GM12865 (cell line): ENCODE results near the gene PRSS2.

Source experiments
- DNase-seq: peaks from one replicate; pipeline ENCODE4 v3.0.0; 2010; ENCODE audit warnings: low read depth
- H3K4me3 ChIP-seq: 2 replicates; pipeline ENCODE4 v1.5.1; 2011; ENCODE audit warnings: mild to moderate bottlenecking, low read depth, low read length, control low read depth
- TF ChIP-seq, protein P1 (sequence below): IDR thresholded peaks from 2 replicates; pipeline ENCODE4 v1.5.1; 2011; ENCODE audit warnings: low read length, control low read depth, low read depth, inconsistent platforms; ENCODE audit not compliant: insufficient read depth; ENCODE audit errors: missing control alignments

Gene PRSS2

DNA sequence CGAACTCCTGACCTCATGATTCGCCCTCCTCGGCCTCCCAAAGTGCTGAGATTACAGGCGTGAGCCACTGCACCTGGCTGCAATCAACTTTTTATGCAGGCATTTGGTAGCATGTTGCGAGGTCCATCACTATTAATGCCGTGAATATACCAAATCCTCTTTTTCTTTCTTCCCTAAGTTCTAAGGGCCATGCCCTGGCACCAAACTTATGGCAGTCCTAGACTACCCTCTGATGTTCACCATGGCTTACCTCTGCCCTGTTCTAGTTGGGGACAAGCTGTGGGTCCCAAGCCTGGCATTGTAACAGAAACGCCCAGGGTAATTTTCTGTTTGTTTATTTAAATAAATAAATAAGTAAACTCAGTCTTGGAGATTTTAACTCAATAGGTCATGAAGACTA is 13.3 kb downstream of the PRSS2 start:
- no peak for DNase-seq
- H3K4me3 ChIP-seq: no peak overlapping the region
- TF ChIP-seq, protein P1, sequence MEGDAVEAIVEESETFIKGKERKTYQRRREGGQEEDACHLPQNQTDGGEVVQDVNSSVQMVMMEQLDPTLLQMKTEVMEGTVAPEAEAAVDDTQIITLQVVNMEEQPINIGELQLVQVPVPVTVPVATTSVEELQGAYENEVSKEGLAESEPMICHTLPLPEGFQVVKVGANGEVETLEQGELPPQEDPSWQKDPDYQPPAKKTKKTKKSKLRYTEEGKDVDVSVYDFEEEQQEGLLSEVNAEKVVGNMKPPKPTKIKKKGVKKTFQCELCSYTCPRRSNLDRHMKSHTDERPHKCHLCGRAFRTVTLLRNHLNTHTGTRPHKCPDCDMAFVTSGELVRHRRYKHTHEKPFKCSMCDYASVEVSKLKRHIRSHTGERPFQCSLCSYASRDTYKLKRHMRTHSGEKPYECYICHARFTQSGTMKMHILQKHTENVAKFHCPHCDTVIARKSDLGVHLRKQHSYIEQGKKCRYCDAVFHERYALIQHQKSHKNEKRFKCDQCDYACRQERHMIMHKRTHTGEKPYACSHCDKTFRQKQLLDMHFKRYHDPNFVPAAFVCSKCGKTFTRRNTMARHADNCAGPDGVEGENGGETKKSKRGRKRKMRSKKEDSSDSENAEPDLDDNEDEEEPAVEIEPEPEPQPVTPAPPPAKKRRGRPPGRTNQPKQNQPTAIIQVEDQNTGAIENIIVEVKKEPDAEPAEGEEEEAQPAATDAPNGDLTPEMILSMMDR: no peak

DNA sequence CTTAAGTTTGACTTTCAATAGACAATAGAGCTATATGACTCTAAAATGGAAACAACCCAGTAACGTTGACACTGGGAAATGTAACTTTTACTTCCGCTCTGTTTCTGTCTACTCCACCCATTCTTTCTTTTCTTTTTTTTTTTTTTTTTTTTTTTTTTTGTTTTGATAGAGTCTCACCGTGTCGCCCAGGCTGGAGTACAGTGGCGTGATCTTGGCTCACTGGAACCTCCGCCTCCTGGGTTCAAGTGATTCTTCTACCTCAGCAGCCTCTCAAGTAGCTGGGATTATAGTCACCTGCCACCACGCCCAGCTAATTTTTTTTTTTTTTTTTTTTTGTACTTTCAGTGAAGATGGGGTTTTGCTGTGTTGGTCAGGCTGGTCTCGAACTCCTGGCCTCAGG is 13.9 kb downstream of the PRSS2 start:
- TF ChIP-seq, protein P1: no peak
- no peak for DNase-seq
- H3K4me3 ChIP-seq: no peak overlapping the region

DNA sequence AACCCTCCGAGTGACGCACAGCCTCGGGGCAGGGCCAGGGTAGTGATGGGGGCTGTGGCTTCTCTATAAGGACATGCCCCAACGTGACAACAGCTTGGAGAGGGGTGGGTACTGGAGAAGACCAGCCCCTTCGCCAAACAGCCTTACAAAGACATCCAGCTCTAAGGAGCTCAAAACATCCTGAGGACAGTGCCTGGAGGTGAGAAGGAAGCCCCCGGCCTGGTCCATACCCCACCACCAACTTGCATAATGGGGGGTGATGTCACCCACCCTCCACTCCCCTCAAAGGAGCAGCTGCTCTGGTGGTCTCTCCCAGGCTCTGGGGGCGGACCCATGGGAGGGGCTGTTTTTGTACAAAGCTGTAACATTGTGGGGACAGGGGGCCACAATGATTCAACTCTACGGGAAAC is 15.1 kb downstream of the PRSS2 start:
- no peak for DNase-seq
- H3K4me3 ChIP-seq: no peak overlapping the region
- TF ChIP-seq, protein P1: no peak

DNA sequence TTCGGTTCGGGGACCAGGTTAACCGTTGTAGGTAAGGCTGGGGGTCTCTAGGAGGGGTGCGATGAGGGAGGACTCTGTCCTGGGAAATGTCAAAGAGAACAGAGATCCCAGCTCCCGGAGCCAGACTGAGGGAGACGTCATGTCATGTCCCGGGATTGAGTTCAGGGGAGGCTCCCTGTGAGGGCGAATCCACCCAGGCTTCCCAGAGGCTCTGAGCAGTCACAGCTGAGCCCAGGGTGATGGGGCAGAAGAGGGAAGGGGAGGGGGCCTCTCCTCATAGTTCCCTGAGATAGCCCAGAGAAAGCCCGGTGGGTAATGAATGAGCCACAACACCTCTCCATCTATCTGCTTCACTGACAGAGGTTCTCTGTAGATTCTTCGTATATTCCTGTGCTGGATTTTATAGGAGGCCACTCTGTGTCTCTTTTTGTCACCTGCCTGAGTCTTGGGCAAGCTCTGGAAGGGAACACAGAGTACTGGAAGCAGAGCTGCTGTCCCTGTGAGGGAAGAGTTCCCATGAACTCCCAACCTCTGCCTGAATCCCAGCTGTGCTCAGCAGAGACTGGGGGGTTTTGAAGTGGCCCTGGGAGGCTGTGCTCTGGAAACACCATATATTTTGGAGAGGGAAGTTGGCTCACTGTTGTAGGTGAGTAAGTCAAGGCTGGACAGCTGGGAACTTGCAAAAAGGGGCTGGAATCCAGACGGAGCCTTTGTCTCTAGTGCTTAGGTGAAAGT is 16.4 kb downstream of the PRSS2 start:
- TF ChIP-seq, protein P1: no peak
- DNase-seq: no peak
- H3K4me3 ChIP-seq: no peak overlapping the region

DNA sequence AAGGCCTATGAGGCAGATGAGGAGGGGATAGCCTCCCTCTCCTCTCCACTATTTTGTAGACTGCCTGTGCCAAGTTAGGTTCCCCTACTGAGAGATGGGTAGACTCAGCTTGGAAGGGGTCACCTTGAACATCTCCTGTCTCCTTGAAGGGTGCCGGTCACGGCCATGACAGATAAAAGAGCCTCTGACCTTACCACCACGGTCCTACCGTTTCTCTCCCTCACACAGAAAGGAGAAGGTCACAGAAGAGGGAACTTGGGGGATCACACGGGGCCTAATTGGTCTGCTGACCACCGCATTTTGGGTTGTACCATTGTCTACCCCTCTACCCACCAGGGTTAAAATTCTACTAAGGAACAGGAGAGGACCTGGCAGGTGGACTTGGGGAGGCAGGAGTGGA is 17.0 kb downstream of the PRSS2 start:
- no peak for DNase-seq
- no peak overlapping the region for H3K4me3 ChIP-seq
- TF ChIP-seq, protein P1: no peak

DNA sequence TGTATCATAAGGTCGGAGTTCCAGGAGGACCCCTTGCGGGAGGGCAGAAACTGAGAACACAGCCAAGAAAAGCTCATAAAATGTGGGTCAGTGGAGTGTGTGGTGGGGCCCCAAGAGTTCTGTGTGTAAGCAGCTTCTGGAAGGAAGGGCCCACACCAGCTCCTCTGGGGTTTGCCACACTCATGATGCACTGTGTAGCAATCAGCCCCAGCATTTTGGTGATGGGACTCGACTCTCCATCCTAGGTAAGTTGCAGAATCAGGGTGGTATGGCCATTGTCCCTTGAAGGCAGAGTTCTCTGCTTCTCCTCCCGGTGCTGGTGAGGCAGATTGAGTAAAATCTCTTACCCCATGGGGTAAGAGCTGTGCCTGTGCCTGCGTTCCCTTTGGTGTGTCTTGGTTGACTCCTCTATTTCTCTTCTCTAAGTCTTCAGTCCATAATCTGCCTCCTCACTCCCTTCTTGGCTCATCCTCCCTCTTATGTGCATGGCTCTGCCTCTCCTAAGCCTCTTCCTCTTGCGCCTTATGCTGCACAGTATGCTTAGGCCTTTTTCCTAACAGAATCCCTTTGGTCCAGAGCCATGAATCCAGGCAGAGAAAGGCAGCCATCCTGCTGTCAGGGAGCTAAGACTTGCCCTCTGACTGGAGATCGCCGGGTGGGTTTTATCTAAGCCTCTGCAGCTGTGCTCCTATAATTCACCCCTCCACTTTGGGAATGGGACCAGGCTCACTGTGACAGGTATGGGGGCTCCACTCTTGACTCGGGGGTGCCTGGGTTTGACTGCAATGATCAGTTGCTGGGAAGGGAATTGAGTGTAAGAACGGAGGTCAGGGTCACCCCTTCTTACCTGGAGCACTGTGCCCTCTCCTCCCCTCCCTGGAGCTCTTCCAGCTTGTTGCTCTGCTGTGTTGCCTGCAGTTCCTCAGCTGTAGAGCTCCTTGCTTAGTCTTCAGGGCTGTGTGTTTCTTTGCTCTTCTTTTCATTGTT is 17.8 kb downstream of the PRSS2 start:
- H3K4me3 ChIP-seq: no peak overlapping the region
- no peak for DNase-seq

More for the DNA sequence above, 17.8 kb downstream of the PRSS2 start:
- TF ChIP-seq, protein P1: no peak
